HCT116 (cell line): ENCODE data around the gene GRIK4. TPM values are rescaled to one million over a fixed set of nuclear protein-coding genes. Genes with fewer than 3 reads are reported as not detected.

ENCODE experiments used
- ATAC-seq: fragments of 200-7000 bp; cut with Tn5 transposase; 2 replicates; pipeline ENCODE4 v1.9.1; 2020; ENCODE audit warnings: mild to moderate bottlenecking, moderate library complexity
- BruUV-seq: library from RNA; stranded (reverse); fragments of 400-500 nt; replicated peaks from 2 replicates; lab custom pipeline; 2021; lab: Mats Ljungman, UMichigan
- CTCF ChIA-PET: fragments of 300-600 bp; sonication (Branson Sonifier 250); formaldehyde crosslinking; loops from one replicate; lab custom pipeline; 2021; ENCODE audit warnings: antibody characterized with exemption; lab: Charles Lee
- POLR2A ChIA-PET: fragments of 300-600, 350-600 bp; sonication (Branson Sonifier 250); formaldehyde crosslinking; loops from one replicate; lab custom pipeline; 2021; ENCODE audit warnings: antibody characterized with exemption; lab: Charles Lee
- RAD21 ChIA-PET, 2 experiments: fragments of 300-600 bp; sonication (Branson Sonifier 250); formaldehyde crosslinking; loops; one replicate each; lab custom pipeline; 2023; ENCODE audit warnings: low total read pairs in 2 of 2; ENCODE audit not compliant: uncharacterized antibody in 2 of 2, unreplicated experiment in 2 of 2, low non-redundant PET in 1 of 2; lab: Charles Lee
- DNase-seq: peaks from one replicate; pipeline ENCODE4 v3.0.0-alpha.2; 2010; ENCODE audit warnings: low read depth, low spot score
- H2AFZ ChIP-seq: fragments of 200-600 bp; shearing (Covaris generic), sonication (generic); 2 replicates; pipeline ENCODE4 v1.6.1; 2017; ENCODE audit warnings: low read depth, mixed run types, mixed read lengths, antibody characterized with exemption, low read length; ENCODE audit not compliant: poor library complexity, severe bottlenecking
- H3K27ac ChIP-seq: 2 replicates; pipeline ENCODE4 v1.5.1; 2012; ENCODE audit warnings: low read depth, low read length
- H3K27me3 ChIP-seq: fragments of 200-600 bp; sonication (generic); 2 replicates; pipeline ENCODE4 v1.6.1; 2016; ENCODE audit warnings: mixed run types, low read length, mixed read lengths; ENCODE audit not compliant: insufficient read depth
- H3K36me3 ChIP-seq, 2 experiments: fragments of 200-500 bp in 1 of 2; fragments of 200-600 bp in 1 of 2; sonication (Bioruptor generic) in 1 of 2; sonication (generic) in 1 of 2; 2 replicates each; pipeline versions ENCODE4 v1.5.1 to v1.6.1; 2014 to 2016; ENCODE audit warnings: low read length in 2 of 2, inconsistent platforms in 1 of 2, mixed read lengths in 1 of 2, mixed run types in 1 of 2; ENCODE audit not compliant: insufficient read depth in 2 of 2, control insufficient read depth in 1 of 2
- H3K4me1 ChIP-seq, 2 experiments: fragments of 200-600 bp in 1 of 2; sonication (generic) in 1 of 2; 2 replicates each; pipeline versions ENCODE4 v1.5.1 to v1.6.1; 2012 to 2017; ENCODE audit warnings: low read length in 2 of 2, inconsistent platforms in 1 of 2, mild to moderate bottlenecking in 1 of 2, mixed read lengths in 1 of 2, mixed run types in 1 of 2, moderate library complexity in 1 of 2; ENCODE audit not compliant: insufficient read depth in 2 of 2, control insufficient read depth in 1 of 2
- H3K4me2 ChIP-seq: fragments of 200-600 bp; sonication (generic); 2 replicates; pipeline ENCODE4 v1.6.1; 2017; ENCODE audit warnings: mixed run types, low read length, mixed read lengths
- H3K4me3 ChIP-seq, 2 experiments: fragments of 200-600 bp in 1 of 2; sonication (generic) in 1 of 2; replicated peaks in 1 of 2; 2 replicates each; pipeline ENCODE4 v1.5.1; 2011 to 2016; ENCODE audit warnings: low read length in 2 of 2, control low read depth in 1 of 2, low read depth in 1 of 2, mild to moderate bottlenecking in 1 of 2, mixed read lengths in 1 of 2, mixed run types in 1 of 2
- H3K79me2 ChIP-seq: fragments of 200-600 bp; sonication (generic); 2 replicates; pipeline ENCODE4 v1.6.1; 2017; ENCODE audit warnings: mild to moderate bottlenecking, mixed run types, low read length, moderate library complexity, mixed read lengths; ENCODE audit not compliant: insufficient read depth
- H3K9ac ChIP-seq: fragments of 200-600 bp; sonication (generic); 2 replicates; pipeline ENCODE4 v1.6.1; 2016; ENCODE audit warnings: low read length, mixed read lengths
- H3K9me2 ChIP-seq: fragments of 200-600 bp; sonication (generic), shearing (Covaris generic); 2 replicates; pipeline ENCODE4 v1.6.1; 2017; ENCODE audit warnings: mixed run types, mild to moderate bottlenecking, moderate library complexity; ENCODE audit not compliant: insufficient read depth
- H3K9me3 ChIP-seq, 2 experiments: fragments of 200-500 bp in 1 of 2; fragments of 200-600 bp in 1 of 2; sonication (Bioruptor generic) in 1 of 2; sonication (generic) in 1 of 2; 2 replicates each; pipeline ENCODE4 v1.6.1; 2014 to 2017; ENCODE audit warnings: low read length in 2 of 2, mixed read lengths in 2 of 2, inconsistent platforms in 1 of 2, low read depth in 1 of 2, mild to moderate bottlenecking in 1 of 2, mixed run types in 1 of 2, moderate library complexity in 1 of 2; ENCODE audit not compliant: control insufficient read depth in 1 of 2, insufficient read depth in 1 of 2
- H4K20me1 ChIP-seq: fragments of 200-600 bp; sonication (generic), shearing (Covaris generic); 2 replicates; pipeline ENCODE4 v1.6.1; 2017; ENCODE audit warnings: mixed run types, mild to moderate bottlenecking, moderate library complexity; ENCODE audit not compliant: insufficient read depth
- ATF3 ChIP-seq: IDR thresholded peaks from 2 replicates; pipeline ENCODE4 v1.6.1; 2012
- CBX3 ChIP-seq: IDR thresholded peaks from 2 replicates; pipeline ENCODE4 v1.6.1; 2012; ENCODE audit warnings: low read depth
- CEBPB ChIP-seq: IDR thresholded peaks from 2 replicates; pipeline ENCODE4 v1.6.1; 2012; ENCODE audit warnings: low read depth
- CTCF ChIP-seq, 3 experiments: fragments of 200-600 bp in 1 of 3; sonication (generic) in 1 of 3; IDR thresholded peaks in 2 of 3; conservative IDR thresholded peaks in 1 of 3; 2 replicates each; pipeline ENCODE4 v1.5.1; 2012 to 2017; ENCODE audit warnings: low read depth in 2 of 3, low read length in 2 of 3, antibody characterized with exemption in 1 of 3, borderline replicate concordance in 1 of 3, control low read depth in 1 of 3, mild to moderate bottlenecking in 1 of 3, mixed read lengths in 1 of 3, mixed run types in 1 of 3, moderate library complexity in 1 of 3; ENCODE audit not compliant: insufficient read depth in 1 of 3
- EGR1 ChIP-seq: IDR thresholded peaks from 2 replicates; pipeline ENCODE4 v1.6.1; 2012; ENCODE audit warnings: low read depth
- ELF1 ChIP-seq: IDR thresholded peaks from 2 replicates; pipeline ENCODE4 v1.6.1; 2012; ENCODE audit warnings: low read depth, borderline replicate concordance
- EZH2 ChIP-seq: fragments of 200-600 bp; sonication (generic); IDR thresholded peaks from 2 replicates; pipeline ENCODE4 v1.6.1; 2017; ENCODE audit warnings: antibody characterized with exemption, mixed run types
- FOSL1 ChIP-seq: IDR thresholded peaks from 2 replicates; pipeline ENCODE4 v1.6.1; 2012; ENCODE audit warnings: low read depth
- JUND ChIP-seq: IDR thresholded peaks from 2 replicates; pipeline ENCODE4 v1.6.1; 2012
- MAX ChIP-seq: IDR thresholded peaks from 2 replicates; pipeline ENCODE4 v1.6.1; 2012
- POLR2AphosphoS5 ChIP-seq: IDR thresholded peaks from 2 replicates; pipeline ENCODE4 v1.6.1; 2011; ENCODE audit warnings: mild to moderate bottlenecking, low read depth, low read length, moderate library complexity
- RAD21 ChIP-seq: IDR thresholded peaks from 2 replicates; pipeline ENCODE4 v1.6.1; 2012; ENCODE audit warnings: low read depth, mild to moderate bottlenecking
- REST ChIP-seq: IDR thresholded peaks from 2 replicates; pipeline ENCODE4 v1.6.1; 2012; ENCODE audit warnings: low read depth
- SIN3A ChIP-seq: IDR thresholded peaks from 2 replicates; pipeline ENCODE4 v1.6.1; 2012; ENCODE audit warnings: low read depth
- SP1 ChIP-seq: IDR thresholded peaks from 2 replicates; pipeline ENCODE4 v1.6.1; 2012; ENCODE audit warnings: low read depth
- TCF7L2 ChIP-seq: IDR thresholded peaks from 2 replicates; pipeline ENCODE4 v1.7.0; 2011; ENCODE audit warnings: borderline replicate concordance, inconsistent platforms; ENCODE audit not compliant: insufficient read depth, insufficient read length; ENCODE audit errors: extremely low read depth
- YY1 ChIP-seq: IDR thresholded peaks from 2 replicates; pipeline ENCODE4 v1.6.1; 2011; ENCODE audit warnings: low read length, low read depth, moderate library complexity, mild to moderate bottlenecking; ENCODE audit not compliant: insufficient replicate concordance; ENCODE audit errors: extremely low read depth
- ZBTB33 ChIP-seq: IDR thresholded peaks from 2 replicates; pipeline ENCODE4 v1.6.1; 2011; ENCODE audit warnings: mild to moderate bottlenecking, low read length, moderate library complexity; ENCODE audit not compliant: insufficient replicate concordance; ENCODE audit errors: extremely low read depth
- ZFX ChIP-seq: fragments of 450-650 bp; IDR thresholded peaks from 2 replicates; pipeline ENCODE4 v1.6.1; 2017
- ZNF274 ChIP-seq: fragments of 200-500 bp; sonication (Bioruptor generic); IDR thresholded peaks from 2 replicates; pipeline ENCODE4 v1.6.1; 2014; ENCODE audit warnings: mild to moderate bottlenecking, low read depth, low read length, inconsistent platforms
- intact Hi-C: fragments of 100-400 bp; cut with micrococcal nuclease; formaldehyde crosslinking; loops from 2 replicates; pipeline ENCODE4 v1.10.0; 2022
- total RNA-seq: library from RNA; stranded (reverse); gene quantifications from one replicate; pipeline ENCODE4 v1.2.1, GENCODE V29; 2021; ENCODE audit not compliant: unreplicated experiment

GRIK4 gene
- total RNA-seq, 1 experiment from 2014 or later: 0.52 TPM

GRCh38 chr11:120651836-120652235 lies 140.3 kb downstream of the GRIK4 start:
- Histone ChIP-seq H3K36me3 (no peaks in the 10 kb centered on the region), H3K79me2 (no peaks in the 10 kb centered on the region), H2AFZ (no peak overlapping the region), H3K27me3 (peaks cover 15% of the 10 kb centered on the region; the same call in 1 of the 2 replicates), H3K9ac (no peak overlapping the region), H3K9me3 (peaks cover 0 to 4% of the 10 kb centered on the region in 2 experiments; a peak in 1 of 4 replicates), H3K27ac (no peak overlapping the region), H3K9me2 (no peaks in the 10 kb centered on the region), H3K4me2 (no peak overlapping the region), H3K4me1 (no peaks in the 10 kb centered on the region), H3K4me3 (no peak overlapping the region), H4K20me1 (no peaks in the 10 kb centered on the region)
- no peak for DNase-seq
- ChIA-PET POLR2A (no interaction called here), CTCF (no interaction called here), RAD21 (no interaction called here)
- ATAC-seq: no peak
- no peak for TF ChIP-seq FOSL1
- no peak for TF ChIP-seq CEBPB
- no peak for TF ChIP-seq RAD21
- TF ChIP-seq YY1: no peak
- no peak for TF ChIP-seq CTCF (IDR thresholded peaks at IDR 0.05 in 2 of 3, conservative IDR thresholded peaks at IDR 0.05 in 1 of 3; ENCODE audit: borderline replicate concordance in 1 of 3, insufficient read depth in 1 of 3, low read depth in 2 of 3, low read length in 2 of 3)
- no peak for TF ChIP-seq POLR2AphosphoS5
- TF ChIP-seq EGR1: no peak
- no peak for TF ChIP-seq ZBTB33
- TF ChIP-seq ELF1: no peak
- no peak for TF ChIP-seq TCF7L2
- TF ChIP-seq CBX3: no peak
- TF ChIP-seq SIN3A: no peak
- no peak for TF ChIP-seq ZNF274
- no peak for TF ChIP-seq SP1
- no peak for TF ChIP-seq JUND
- no peak for TF ChIP-seq REST
- TF ChIP-seq ZFX: no peak
- no peak for TF ChIP-seq ATF3
- TF ChIP-seq MAX: no peak
- no peak for TF ChIP-seq EZH2
- BruUV-seq: no TSS peak
- intact Hi-C loops: no loop called here
